Endometrium (tissue), 2 donors: ENCODE measurements around the gene PDE3B.
"Not testable (repeated sequence)": the region's sequence is repeated elsewhere in the genome, so short reads cannot be mapped to it uniquely, and the experiment has no call there.

Source experiments
- FAIRE-seq: peaks from 2 replicates; lab custom pipeline; 2012; peaks lifted over from hg19 to GRCh38; lab: Jason Lieb, UNC
- donor health status: control.
- donor health status: control.

PDE3B gene

GRCh38 chr11:14746857-14747395, 103.3 kb downstream of the PDE3B start:
- no peak for FAIRE-seq

- FAIRE-seq: peak; percentile 29
These were observed 104.5 kb downstream of the PDE3B start for GRCh38 chr11:14748090-14748489.

GRCh38 chr11:14750911-14751310, 107.3 kb downstream of the PDE3B start:
- no peak for FAIRE-seq

- FAIRE-seq: no peak
These were observed 108.4 kb downstream of the PDE3B start for GRCh38 chr11:14751975-14752407.

GRCh38 chr11:14755140-14755539, 111.5 kb downstream of the PDE3B start:
- no peak for FAIRE-seq

GRCh38 chr11:14756349-14756748, 112.7 kb downstream of the PDE3B start:
- no peak for FAIRE-seq

- not testable (repeated sequence) for FAIRE-seq
These were observed 115.9 kb downstream of the PDE3B start for GRCh38 chr11:14759300-14760012.

GRCh38 chr11:14764179-14764578, 120.6 kb downstream of the PDE3B start:
- no peak for FAIRE-seq

- FAIRE-seq: no peak
These were observed 121.2 kb downstream of the PDE3B start for GRCh38 chr11:14764579-14765527.

GRCh38 chr11:14766585-14766984, 123.0 kb downstream of the PDE3B start:
- FAIRE-seq: no peak

GRCh38 chr11:14768526-14769188, 125.1 kb downstream of the PDE3B start:
- no peak for FAIRE-seq

- no peak for FAIRE-seq
These were observed 130.2 kb downstream of the PDE3B start for GRCh38 chr11:14773755-14774154.

GRCh38 chr11:14774721-14775120, 131.1 kb downstream of the PDE3B start:
- no peak for FAIRE-seq

GRCh38 chr11:14775897-14776296, 132.3 kb downstream of the PDE3B start:
- no peak for FAIRE-seq

GRCh38 chr11:14778460-14778859, 134.9 kb downstream of the PDE3B start:
- FAIRE-seq: not testable (repeated sequence)

GRCh38 chr11:14783788-14784187, 140.2 kb downstream of the PDE3B start:
- FAIRE-seq: no peak

GRCh38 chr11:14784230-14784629, 140.6 kb downstream of the PDE3B start:
- FAIRE-seq: no peak

- FAIRE-seq: peak; percentile 80
These were observed 146.4 kb downstream of the PDE3B start for GRCh38 chr11:14789879-14790484.

- FAIRE-seq: no peak
These were observed 149.9 kb downstream of the PDE3B start for GRCh38 chr11:14793546-14793945.

GRCh38 chr11:14796028-14796427, 152.4 kb downstream of the PDE3B start:
- not testable (repeated sequence) for FAIRE-seq

- no peak for FAIRE-seq
These were observed 160.2 kb downstream of the PDE3B start for GRCh38 chr11:14803846-14804245.

GRCh38 chr11:14809466-14809865, 165.9 kb downstream of the PDE3B start:
- no peak for FAIRE-seq
